GM06990 (cell line): ENCODE results near the gene TUBB2B.

Experiments
- DNase-seq: peaks from one replicate; pipeline ENCODE4 v3.0.0-alpha.2; 2011; ENCODE audit not compliant: insufficient read length; ENCODE audit errors: extremely low read depth
- H3K27me3 ChIP-seq: replicated peaks from 2 replicates; pipeline ENCODE4 v1.6.0; 2011; ENCODE audit warnings: low read length; ENCODE audit not compliant: control insufficient read depth, insufficient read depth
- H3K36me3 ChIP-seq: 2 replicates; pipeline ENCODE4 v1.5.1; 2011; ENCODE audit warnings: low read length; ENCODE audit not compliant: control insufficient read depth, insufficient read depth
- H3K4me3 ChIP-seq: replicated peaks from 2 replicates; pipeline ENCODE4 v1.5.1; 2011; ENCODE audit warnings: low read depth, mild to moderate bottlenecking, control low read depth, low read length
- CTCF ChIP-seq: IDR thresholded peaks from 2 replicates; pipeline ENCODE4 v1.5.1; 2011; ENCODE audit warnings: low read length, control low read depth, mild to moderate bottlenecking, inconsistent platforms; ENCODE audit not compliant: insufficient read depth, poor library complexity, severe bottlenecking

TUBB2B gene

DNA sequence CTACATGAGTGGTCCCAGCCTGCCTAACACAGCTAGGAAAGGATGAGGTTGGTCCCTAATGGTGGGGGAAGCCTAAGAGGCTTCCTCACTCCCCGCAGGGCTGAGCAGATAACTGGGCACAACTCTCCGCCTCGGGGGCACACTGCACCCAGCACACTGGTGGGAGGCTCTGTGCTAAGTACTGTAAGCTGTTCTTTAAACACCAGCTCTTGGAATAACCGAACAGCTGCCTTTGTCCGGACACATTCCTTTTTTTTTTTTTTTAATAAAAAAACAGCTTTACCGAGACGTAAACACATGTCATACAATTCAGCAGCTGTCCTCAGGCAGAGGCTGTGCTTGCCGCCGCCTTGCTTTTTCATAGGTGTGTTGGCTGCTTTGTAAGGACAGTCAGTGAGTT is 38.2 kb upstream of the TUBB2B start:
- Histone ChIP-seq H3K27me3 (no peaks in the 10 kb centered on the region), H3K4me3 (no peak overlapping the region), H3K36me3 (peaks cover 21% of the 10 kb centered on the region)
- no peak for TF ChIP-seq CTCF
- DNase-seq: no peak

DNA sequence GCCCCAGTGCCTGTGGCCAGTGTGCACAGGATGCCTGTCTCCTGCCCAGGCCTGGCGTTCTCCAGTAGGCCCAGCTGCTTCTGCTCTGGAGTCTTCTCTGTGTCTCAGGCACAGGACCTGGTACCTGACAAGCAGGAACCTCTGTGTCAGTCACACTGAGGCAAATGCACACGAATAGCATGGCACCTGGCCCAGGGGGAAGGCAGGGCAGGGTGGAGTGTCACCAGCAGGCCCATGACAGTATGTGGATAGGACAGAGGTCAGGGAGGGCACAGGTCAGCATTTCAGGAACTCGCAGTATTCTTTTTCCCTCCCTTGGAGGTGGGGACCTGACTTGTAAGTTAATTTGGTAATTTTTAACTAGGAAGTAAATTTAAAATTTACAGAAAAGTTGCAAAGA is 36.9 kb upstream of the TUBB2B start:
- Histone ChIP-seq H3K36me3 (peaks cover 18% of the 10 kb centered on the region), H3K27me3 (no peaks in the 10 kb centered on the region), H3K4me3 (no peak overlapping the region)
- no peak for TF ChIP-seq CTCF
- DNase-seq: no peak

DNA sequence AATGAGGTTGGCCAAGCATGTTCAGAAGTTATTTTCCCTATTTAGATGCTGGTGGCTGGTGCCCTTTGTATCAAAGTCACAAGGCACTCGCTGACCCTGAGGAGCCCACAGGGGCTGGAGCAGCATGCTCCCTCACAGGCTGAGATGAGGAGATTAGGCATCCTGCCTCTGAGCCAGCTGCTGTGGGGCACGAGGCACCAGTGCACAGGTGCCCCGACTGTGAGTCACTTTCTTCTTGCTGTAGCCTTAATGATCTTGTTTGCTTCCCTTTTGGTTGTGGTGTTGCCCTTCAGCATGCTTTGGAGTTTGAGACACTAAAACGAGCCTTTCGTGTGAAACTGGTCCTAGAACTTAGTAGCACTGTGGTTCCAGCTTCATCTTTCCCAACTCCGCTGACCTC is 35.6 kb upstream of the TUBB2B start:
- TF ChIP-seq CTCF: no peak
- DNase-seq: no peak
- Histone ChIP-seq H3K4me3 (no peak overlapping the region), H3K36me3 (peaks cover 15% of the 10 kb centered on the region), H3K27me3 (no peaks in the 10 kb centered on the region)

DNA sequence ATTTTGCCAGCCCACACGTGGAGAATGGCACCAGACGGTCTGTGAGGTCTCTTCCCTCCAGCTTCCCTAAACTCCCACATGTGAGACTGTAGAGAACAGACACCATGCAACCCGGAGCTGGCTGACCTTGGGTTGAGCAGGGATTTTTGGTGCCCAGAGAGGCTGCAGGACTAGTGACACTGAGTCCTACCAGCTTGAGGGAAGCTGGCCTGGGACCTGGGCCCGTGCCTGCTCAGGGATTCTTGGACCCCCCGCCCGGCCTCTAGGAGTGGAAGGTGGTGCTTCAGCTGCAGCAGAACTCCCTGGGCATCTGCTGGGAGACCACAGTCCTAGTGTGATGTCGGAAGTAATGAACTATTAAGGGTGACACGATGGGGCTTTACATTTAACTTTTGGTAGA is 34.5 kb upstream of the TUBB2B start:
- Histone ChIP-seq H3K4me3 (no peak overlapping the region), H3K27me3 (no peaks in the 10 kb centered on the region), H3K36me3 (peaks cover 15% of the 10 kb centered on the region)
- no peak for DNase-seq
- no peak for TF ChIP-seq CTCF

GRCh38 chr6:3261518-3261820 is 34.0 kb upstream of the TUBB2B start:
- no peak for TF ChIP-seq CTCF
- peaks cover 15% of the 10 kb centered on the region for H3K36me3 ChIP-seq
- no peak for DNase-seq
- no peaks in the 10 kb centered on the region for H3K27me3 ChIP-seq
- H3K4me3 ChIP-seq: no peak overlapping the region

DNA sequence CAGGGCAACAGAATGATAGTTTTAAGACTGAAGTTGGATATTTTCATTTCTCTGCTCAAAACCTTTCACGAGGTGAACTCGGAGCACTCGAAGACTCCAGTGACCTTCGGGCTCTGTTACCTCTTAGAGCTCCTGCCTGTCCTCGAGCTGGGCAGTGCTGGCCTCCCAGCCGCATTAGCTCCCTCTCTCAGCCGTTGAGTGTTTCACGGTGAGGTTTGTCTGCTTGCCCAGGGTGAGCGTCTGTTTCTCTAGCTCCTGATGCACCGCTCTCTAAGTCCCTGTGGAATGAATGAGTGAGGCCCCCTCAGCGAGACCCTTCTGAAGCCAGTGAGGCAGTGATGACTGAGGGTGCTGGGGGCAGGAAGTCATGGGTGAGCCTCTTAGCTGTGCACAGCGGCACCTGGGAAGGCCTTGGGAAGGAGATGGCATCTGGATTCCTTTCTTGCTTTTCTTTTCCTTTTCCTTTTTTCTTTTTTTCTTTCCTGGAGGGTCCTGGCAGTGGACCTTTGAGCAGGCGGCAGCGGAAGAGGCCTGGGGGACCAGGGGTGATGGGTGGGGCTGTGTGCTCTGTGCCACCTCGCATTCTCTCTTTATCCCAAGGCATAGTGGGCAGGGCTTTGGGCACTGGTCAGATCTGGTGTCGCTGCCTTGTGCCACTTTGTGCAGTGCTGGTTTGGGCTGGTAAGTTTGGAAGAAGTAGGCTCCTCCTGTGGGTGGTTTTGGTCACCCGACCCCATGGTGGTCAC is 33.5 kb upstream of the TUBB2B start:
- no peak overlapping the region for H3K4me3 ChIP-seq
- peaks cover 12% of the 10 kb centered on the region for H3K36me3 ChIP-seq
- no peak for TF ChIP-seq CTCF
- no peaks in the 10 kb centered on the region for H3K27me3 ChIP-seq
- no peak for DNase-seq
